ENCODE results near the gene ADGRL4. TPM values are rescaled to one million over a fixed set of nuclear protein-coding genes. Genes with fewer than 3 reads are reported as not detected.

ADGRL4 gene
- total RNA-seq (10 to 100 TPM in 1 of 2 donors, 1 to 10 TPM in 1; 7.9 to 10.2 TPM), polyA plus RNA-seq (ENCODE audit: insufficient read depth, low read depth, low replicate concordance) (17.2 TPM)
- long read RNA-seq, donor 1, partial matches to known transcripts: 0 of 2 reads
- long read RNA-seq, donor 1, other reads (novel, unspliced or antisense): 0 of 2 reads
- long read RNA-seq, donor 2, partial matches to known transcripts: 0 of 4 reads
- long read RNA-seq, donor 2, other reads (novel, unspliced or antisense): 0 of 4 reads

DNA sequence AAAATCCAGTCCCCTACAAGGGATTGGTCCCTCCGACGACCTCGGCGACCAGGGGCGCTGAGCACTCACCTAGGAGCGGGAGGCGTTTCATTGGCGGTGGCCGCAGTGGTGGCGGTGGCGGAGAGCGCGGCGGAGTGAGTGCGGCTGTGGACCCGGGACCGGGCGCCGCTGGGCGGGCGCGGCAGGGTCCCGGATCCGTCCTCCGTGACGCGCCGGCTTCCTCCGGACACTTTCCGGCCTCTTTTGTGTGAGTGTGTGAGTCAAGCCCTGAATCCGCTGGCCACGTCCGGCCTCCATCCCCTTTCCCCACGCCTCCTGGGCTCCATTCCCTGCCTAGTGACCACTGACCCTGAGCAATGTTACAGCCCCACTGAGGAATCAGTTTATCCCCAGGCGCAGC, at the start of gene ADGRL4:
Gene ADGRL4, minus strand, starts transcription at position 167 of the 400 bp plus-strand sequence. Its CDS starts 76 bp downstream, at position 91.
- no peaks in the 10 kb centered on the region for H3K4me1 ChIP-seq
- peak within 1 kb of the TSS; percentile 45 to 53 for H3K4me3 ChIP-seq
- no peaks in the 10 kb centered on the region for H3K36me3 ChIP-seq (ENCODE audit: low read depth, missing control alignments)
- H3K9me3 ChIP-seq: no peaks in the 10 kb centered on the region
- TF ChIP-seq, protein P1, sequence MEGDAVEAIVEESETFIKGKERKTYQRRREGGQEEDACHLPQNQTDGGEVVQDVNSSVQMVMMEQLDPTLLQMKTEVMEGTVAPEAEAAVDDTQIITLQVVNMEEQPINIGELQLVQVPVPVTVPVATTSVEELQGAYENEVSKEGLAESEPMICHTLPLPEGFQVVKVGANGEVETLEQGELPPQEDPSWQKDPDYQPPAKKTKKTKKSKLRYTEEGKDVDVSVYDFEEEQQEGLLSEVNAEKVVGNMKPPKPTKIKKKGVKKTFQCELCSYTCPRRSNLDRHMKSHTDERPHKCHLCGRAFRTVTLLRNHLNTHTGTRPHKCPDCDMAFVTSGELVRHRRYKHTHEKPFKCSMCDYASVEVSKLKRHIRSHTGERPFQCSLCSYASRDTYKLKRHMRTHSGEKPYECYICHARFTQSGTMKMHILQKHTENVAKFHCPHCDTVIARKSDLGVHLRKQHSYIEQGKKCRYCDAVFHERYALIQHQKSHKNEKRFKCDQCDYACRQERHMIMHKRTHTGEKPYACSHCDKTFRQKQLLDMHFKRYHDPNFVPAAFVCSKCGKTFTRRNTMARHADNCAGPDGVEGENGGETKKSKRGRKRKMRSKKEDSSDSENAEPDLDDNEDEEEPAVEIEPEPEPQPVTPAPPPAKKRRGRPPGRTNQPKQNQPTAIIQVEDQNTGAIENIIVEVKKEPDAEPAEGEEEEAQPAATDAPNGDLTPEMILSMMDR (IDR thresholded peaks at IDR 0.05): no peak
- TF ChIP-seq POLR2A (IDR thresholded peaks at IDR 0.05): no peak
- DNase-seq: peak; percentile 20
- 3 to 7% methylated on average over 21 to 33 of the region's 35 CpGs for WGBS, 2 donors
- H3K27me3 ChIP-seq: no peaks in the 10 kb centered on the region
- intact Hi-C loops (cut with DNase I; ENCODE audit: low total_unique reads): no loop called here
- H3K27ac ChIP-seq: peak within 1 kb of the TSS in 1 of 2 donors; percentile 62

DNA sequence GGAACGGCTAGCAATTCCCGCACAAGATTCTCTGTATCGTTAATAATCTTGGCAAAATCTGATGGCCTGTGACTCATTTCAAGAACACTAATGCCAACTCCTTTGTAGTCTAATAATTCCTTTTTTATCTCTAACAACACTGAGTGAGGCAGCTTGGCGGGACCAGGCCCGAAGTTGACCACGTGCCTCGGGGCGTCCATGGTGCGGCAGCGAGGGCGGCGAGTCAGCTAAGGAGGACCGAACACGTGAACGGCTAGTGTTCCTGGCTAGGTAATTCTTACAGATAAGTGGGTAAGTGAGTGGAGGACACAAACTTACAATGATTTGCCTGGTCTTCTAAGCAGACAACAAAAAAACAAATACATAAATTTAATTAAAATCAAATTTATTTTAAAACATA, 49.3 kb upstream of the ADGRL4 start:
- WGBS, 2 donors: 59 to 74% methylated on average over 15 of the region's 15 CpGs
- DNase-seq: no peak
- intact Hi-C loops (cut with DNase I; ENCODE audit: low total_unique reads): no loop called here

DNA sequence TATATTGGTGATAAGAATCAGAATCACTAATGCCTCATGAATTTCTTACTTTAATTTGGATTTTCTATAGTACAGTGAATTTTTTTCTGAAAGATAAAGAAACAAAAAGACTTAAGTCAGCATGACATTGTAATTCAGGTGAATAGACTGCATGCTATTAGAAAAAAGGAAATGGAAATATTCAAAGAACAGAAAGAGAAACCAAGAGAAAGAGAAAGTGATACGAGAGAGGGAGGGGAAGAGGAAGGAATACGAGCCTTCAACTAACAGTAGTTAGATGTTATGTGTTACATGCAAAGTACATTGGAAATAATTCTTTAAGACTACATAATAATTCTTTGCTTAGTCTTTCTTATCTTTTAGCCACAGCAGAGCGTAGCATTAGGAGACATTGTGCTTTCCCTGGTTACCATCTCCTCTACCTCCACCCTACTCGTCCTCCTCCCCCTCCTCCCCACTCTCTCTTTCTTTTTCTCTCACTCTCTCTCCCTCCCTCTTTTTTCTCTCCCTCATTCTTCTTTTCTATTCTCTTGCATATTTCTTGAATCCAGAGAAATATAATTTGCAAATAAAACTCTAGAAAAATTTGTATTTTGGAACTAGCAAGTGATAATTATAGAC, 46.4 kb upstream of the ADGRL4 start:
- TF ChIP-seq POLR2A (IDR thresholded peaks at IDR 0.05): no peak
- TF ChIP-seq, protein P1 (IDR thresholded peaks at IDR 0.05): no peak
- H3K4me3 ChIP-seq: no peak overlapping the region
- H3K27ac ChIP-seq: no peak overlapping the region
- intact Hi-C loops (cut with DNase I; ENCODE audit: low total_unique reads): no loop called here
- H3K27me3 ChIP-seq: no peaks in the 10 kb centered on the region
- no peaks in the 10 kb centered on the region for H3K9me3 ChIP-seq
- WGBS, 2 donors: 63 to 70% methylated on average over 4 of the region's 4 CpGs
- no peaks in the 10 kb centered on the region for H3K36me3 ChIP-seq (ENCODE audit: low read depth, missing control alignments)
- DNase-seq: no peak
- no peaks in the 10 kb centered on the region for H3K4me1 ChIP-seq

More for the DNA sequence above, 49.3 kb upstream of the ADGRL4 start:
- Histone ChIP-seq H3K27ac (no peak overlapping the region), H3K27me3 (no peaks in the 10 kb centered on the region), H3K9me3 (no peaks in the 10 kb centered on the region), H3K4me3 (no peak overlapping the region), H3K36me3 (ENCODE audit: low read depth, missing control alignments) (no peaks in the 10 kb centered on the region), H3K4me1 (no peaks in the 10 kb centered on the region)
- TF ChIP-seq POLR2A (IDR thresholded peaks at IDR 0.05): no peak
- TF ChIP-seq, protein P1 (IDR thresholded peaks at IDR 0.05): no peak

DNA sequence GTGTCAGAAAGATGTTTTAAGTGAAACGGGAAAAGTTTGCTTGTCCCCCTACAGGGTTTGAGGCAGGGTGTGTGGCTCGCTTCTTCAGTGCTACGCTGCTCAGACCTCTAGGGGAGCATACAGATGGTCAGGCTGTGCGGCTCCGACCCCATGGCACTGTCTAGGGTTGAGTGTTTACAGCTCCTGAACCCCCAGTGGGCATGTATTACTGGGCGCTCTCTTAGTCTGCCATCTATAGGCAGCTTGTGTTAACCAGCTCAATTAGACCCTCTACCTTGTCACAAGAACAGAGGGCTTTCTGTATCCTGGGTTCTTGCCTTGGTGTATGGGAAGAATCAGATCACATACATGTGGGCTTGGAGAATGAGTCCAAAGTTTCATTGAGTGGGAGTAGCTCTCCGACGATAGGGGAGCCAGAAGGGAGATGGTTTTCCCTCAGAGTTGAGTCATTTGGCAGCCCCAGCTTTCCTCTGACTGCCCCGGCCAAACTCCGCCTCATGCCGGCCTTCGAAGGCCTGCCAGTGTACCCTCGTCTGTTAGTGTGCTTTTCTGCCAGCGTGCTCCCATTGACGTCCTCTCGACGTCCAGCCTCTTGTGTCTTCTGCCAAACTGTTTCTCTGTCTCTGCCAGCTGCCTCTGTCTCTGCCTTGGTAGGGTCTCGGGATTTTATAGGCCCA, 38.6 kb upstream of the ADGRL4 start:
- Histone ChIP-seq H3K27me3 (no peaks in the 10 kb centered on the region), H3K27ac (no peak overlapping the region), H3K4me1 (no peaks in the 10 kb centered on the region), H3K4me3 (peak overlapping the region; percentile 5 to 51), H3K9me3 (no peaks in the 10 kb centered on the region), H3K36me3 (ENCODE audit: low read depth, missing control alignments) (no peaks in the 10 kb centered on the region)
- TF ChIP-seq, protein P1 (IDR thresholded peaks at IDR 0.05): no peak
- no peak for TF ChIP-seq POLR2A (IDR thresholded peaks at IDR 0.05)
- intact Hi-C loops (cut with DNase I; ENCODE audit: low total_unique reads): no loop called here
- WGBS, 2 donors: 61 to 64% methylated on average over 18 of the region's 18 CpGs
- no peak for DNase-seq
